ENCODE results near the gene CLEC4F.
"Not testable (repeated sequence)": the region's sequence is repeated elsewhere in the genome, so short reads cannot be mapped to it uniquely, and the experiment has no call there.

The CLEC4F gene

GRCh38 chr2:70826696-70827350 is 6.4 kb upstream of the CLEC4F start:
- DNase-seq: no peak

GRCh38 chr2:70823249-70823648 is 2.9 kb upstream of the CLEC4F start:
- no peak for DNase-seq

DNA sequence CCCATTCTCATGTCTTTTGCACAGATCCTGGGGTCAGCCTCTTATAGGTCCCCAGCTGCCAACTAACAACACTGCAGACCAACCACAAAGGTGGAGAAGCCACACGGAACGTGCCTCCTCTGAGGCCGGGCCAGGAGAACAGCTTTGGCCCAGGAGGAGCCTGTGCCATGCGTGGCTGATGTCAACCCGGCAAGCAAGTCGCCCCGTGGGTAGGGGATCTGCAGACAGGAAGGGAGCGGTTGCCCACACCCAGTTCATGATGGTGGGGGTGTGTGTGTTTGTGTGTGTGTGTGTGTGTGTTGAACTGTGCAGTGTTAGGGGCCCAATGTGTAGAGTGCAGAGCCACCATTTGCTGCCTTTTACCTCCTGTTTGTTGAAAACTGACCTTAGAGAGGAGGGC is 2.4 kb upstream of the CLEC4F start:
- no peak for DNase-seq

- DNase-seq: no peak
Observed at GRCh38 chr2:70817284-70817954, 3.0 kb downstream of the CLEC4F start.

GRCh38 chr2:70816726-70817125 is 3.7 kb downstream of the CLEC4F start:
- no peak for DNase-seq

DNA sequence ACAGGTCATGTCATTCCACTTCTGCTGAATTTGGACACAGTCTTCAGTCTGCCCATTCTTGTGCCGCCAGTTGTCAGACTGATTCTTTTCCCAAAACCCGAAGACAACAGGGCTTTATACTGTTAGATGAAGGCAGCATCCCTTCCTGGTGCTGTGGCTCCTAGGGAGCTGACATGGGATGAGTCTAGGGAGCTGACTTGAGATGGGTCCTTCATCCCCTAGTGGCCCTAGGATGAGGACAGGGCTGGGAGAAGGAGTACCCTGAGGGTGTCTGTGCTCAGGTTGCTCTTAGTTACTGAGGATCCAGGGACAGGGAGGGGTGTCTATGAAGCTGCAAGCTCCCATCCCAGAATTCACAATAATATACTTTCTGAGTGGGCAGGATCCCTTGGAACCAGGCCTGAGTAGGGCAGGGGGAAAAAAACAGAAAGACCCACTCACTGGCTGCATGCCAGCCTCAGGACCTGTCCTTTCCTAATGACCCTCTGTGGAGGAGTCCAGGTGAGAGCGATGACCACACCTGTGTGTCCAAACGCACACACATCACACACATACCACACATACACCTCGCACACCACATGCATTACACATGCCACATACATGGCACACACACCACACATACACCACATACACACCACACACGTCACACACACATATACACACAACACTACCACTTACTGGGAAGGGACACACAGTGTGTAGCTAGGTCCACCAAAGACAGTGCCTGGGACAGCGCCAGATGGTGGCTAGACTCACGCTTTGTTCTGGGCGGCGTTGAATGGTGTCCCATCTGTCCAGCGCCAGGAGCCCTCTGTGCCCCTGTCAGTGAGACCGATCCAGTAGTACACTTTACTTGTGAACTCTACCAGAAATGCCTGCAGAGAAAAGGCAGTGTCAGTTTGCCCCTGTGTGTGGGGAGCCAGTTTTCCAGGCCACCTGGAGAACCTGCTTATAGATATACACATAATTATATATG is 11.1 kb downstream of the CLEC4F start:
- DNase-seq: no peak

GRCh38 chr2:70807828-70808118 is 12.6 kb downstream of the CLEC4F start:
- no peak for DNase-seq

DNA sequence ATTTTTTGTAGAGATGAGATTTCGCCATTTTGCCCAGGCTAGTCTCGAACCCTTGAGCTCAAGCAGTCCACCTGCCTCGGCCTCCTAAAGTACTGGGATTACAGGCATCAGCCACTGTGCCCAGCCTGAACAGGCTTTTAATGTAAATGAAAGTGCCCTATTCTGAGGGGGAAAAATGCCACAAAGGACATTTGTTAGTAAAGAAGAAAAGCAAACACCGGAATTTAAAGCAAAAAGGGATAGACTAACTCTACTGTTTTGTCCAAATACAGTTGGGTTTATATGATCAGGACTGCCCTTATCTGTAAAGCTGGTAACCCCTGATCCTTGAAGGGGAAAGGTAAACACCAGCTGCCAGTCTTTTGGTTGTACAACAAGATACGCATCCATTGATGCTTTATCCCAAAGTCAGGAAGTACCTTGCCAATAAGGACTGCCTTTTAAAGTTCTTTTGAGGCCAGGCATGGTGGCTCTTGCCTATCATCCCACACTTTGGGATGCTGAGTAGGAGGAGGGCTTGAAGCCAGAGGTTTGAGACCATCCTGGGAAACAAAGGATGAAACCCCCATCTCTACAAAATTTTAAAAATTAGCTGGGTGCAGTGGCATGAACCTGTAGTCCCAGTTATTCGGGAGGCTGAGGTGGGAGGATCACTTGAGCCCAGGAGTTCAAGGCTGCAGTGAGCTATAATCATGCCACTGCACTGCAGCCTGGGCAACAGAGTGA is 13.1 kb downstream of the CLEC4F start:
- DNase-seq: no peak

- no peak for DNase-seq
Observed at GRCh38 chr2:70806620-70807019, 13.8 kb downstream of the CLEC4F start.

GRCh38 chr2:70806013-70806412 is 14.4 kb downstream of the CLEC4F start:
- no peak for DNase-seq

GRCh38 chr2:70801607-70802263 is 18.7 kb downstream of the CLEC4F start:
- DNase-seq: no peak

DNA sequence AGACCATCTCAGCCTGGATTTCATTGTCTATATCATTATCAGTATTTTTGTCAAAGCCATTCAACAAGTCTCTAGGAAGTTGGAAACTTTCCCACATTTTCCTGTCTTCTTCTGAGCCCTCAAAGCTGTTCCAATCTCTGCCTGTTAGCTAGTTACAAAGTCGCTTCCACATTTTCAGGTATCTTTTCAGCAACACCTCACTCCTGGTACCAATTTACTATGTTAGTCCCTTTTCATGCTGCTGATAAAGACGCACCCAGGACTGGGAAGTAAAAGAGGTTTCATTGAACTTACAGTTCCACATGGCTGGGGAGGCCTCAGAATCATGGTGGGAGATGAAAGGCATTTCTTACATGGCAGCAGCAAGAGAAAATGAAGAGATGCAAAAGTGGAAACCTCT is 20.7 kb downstream of the CLEC4F start:
- no peak for DNase-seq

- DNase-seq: not testable (repeated sequence)
Observed at GRCh38 chr2:70797996-70798395, 22.4 kb downstream of the CLEC4F start.

- DNase-seq: no peak
Observed at GRCh38 chr2:70797506-70797905, 22.9 kb downstream of the CLEC4F start.

DNA sequence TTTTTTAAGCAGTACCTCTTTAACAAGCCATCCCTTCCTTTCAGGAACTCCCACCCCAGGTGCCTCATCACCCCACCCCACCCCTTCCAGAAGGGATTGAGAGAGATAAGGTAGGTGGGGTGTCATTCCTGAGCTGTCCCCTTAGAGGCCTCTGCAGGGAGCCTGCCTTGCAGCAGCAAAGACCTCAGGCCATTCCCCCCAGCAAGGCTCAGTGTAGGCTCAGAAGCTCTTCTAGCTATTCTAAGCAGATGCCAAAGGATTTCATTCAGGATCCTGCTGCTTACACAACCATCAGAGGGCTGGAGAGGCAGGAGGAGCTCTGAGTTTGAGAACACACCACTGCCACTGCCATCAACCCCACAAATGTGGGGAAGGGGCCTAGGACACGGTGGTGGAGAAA is 24.1 kb downstream of the CLEC4F start:
- no peak for DNase-seq

- no peak for DNase-seq
Observed at GRCh38 chr2:70795164-70795995, 25.0 kb downstream of the CLEC4F start.

DNA sequence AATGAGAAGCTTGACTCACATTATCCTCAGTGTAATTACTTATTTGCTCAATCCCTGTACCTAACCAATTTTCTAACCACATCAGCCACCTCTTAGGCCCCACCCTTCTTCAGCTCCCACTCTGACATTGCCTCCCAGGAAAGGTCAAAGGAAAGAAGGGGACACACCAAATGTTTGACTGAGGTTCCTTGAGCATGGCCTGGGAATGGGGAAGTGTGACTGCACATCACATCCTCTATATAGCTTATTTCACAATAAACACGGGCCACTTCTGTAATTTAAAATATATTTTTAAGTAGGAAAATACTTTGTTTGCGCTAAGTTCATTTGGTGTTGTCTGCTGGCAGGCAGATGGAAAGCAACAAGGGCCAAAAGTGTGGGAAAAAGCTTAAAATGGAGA is 26.9 kb downstream of the CLEC4F start:
- DNase-seq: no peak

DNA sequence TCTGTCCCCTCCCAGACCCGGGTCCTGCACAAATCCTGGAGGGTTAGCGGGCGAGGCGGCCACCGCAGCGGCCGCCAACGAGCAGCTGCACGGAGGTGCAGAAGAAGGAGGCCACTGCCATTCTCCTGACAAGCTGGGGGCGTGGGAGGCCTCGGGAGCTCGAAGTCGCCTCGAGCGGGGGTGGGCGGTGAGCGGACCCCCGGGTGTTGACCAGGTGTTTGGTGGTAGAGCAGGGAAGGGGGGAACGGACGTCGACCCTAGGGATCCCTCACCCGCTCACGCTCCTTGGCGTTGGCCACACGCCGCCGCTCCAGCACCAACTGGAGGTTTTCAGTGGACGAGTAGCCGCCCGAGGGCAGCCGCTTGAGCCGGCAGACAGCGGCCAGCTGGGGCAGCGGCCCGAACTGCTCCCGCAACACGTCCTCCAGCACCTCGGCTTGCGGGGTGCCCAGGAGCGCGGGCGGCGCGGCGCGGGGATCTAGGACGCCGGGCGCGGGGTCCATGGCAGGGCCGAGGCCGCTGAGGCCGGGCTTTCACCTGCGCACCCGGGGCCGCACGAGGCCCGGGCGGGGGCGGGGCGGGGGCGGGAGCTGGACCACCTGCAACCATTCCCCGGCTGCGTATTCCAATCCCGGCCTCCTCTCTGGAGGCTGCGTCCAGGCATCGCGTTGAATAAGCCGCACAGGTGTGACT is 30.1 kb downstream of the CLEC4F start, which contains the start of gene FIGLA:
TSS of gene FIGLA (minus strand) at position 508 of the 693 bp plus-strand sequence. CDS start at position 503, 5 bp downstream.
- DNase-seq: no peak

- peak; percentile 51 for DNase-seq
Observed at GRCh38 chr2:70789304-70790135, 30.9 kb downstream of the CLEC4F start.

Data from HCEC 1CT (cell line).